NCI-H146 treated with DMSO at 0.1 percent for 48 hours (cell line): ENCODE results near the gene PAQR3.
A peak's percentile ranks its signal among the peaks of the same experiment; 100 is the strongest.

ENCODE experiments used
- DNase-seq: peaks from one replicate; lab custom pipeline; 2025; ENCODE audit not compliant: unreplicated experiment; lab: John Stamatoyannopoulos, UW

The PAQR3 gene, protein sequence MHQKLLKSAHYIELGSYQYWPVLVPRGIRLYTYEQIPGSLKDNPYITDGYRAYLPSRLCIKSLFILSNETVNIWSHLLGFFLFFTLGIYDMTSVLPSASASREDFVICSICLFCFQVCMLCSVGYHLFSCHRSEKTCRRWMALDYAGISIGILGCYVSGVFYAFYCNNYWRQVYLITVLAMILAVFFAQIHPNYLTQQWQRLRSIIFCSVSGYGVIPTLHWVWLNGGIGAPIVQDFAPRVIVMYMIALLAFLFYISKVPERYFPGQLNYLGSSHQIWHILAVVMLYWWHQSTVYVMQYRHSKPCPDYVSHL

DNA sequence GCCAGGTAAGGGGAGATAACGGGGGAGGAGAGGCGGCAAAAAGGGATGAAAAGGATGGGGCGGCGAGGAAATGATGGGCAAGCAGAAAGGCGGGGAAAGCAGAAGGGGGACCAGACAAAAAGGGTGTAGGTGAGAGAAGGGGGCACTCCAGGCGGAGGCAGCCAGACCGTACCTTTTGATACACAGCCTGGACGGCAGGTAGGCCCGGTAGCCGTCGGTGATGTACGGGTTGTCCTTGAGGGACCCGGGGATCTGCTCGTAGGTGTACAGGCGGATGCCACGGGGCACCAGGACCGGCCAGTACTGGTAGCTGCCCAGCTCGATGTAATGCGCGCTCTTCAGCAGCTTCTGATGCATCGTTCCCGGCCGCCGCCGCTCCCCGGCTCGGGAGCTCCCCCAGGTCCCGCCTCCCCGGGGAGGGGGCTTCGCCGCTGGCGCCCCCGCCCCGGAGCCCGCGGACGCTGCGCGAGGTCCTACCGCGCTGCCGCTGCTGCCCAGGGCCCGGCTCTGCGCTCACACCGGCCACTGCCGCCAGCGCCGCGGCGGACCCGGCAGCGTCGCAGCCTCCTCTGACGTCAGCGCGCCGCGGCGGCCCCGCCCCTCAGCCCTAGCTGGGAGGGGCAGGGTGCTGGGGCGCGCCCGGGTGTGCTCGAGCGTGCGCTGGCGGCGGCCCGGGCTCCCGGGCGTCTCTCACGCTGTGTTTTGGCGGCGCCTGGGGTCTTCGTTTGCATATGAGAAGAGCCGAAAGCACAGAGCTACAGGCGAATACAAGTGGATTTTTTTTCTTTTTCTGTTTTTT lies at the start of gene PAQR3:
TSS of gene PAQR3 (minus strand) at position 571 of the 799 bp plus-strand sequence. CDS start at position 357, 214 bp downstream.
- peak; percentile 75 for DNase-seq

DNA sequence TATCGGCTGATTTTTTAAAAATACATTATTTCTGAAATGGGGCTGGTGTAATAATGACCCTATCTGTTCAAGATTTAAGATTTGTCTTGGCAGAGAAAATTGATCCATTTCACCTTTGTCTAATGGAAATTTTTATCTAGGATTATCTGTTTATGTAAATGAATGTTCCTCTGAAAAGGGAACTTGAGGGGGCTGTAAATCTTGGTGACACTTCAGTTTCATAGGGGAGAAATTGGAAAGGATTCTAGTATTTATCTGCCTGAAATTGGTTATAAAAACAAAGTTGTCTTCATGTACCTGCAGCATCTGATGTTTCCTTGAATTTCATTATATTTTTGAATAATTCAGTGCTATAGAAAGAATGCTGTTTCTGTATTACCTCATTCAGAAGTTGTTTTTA lies 48.4 kb upstream of the PAQR3 start:
- DNase-seq, result no peak

DNA sequence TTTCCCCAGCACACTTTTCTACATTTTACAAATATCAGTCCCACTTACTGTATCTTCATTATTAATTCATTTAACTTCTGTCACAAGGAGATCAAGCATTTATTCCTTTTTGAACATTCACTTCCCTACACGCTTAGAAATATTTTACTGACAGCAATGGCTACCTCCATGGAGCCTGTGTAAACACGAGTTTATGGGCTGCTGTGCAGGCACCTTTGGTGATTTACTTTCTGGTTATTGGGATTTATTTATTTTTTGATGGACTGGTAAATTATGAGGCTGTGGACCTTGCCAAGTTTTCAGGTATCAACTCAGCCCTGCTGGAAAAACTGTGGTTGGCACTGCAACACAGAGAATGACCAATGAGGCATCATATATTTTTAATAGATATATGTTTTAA lies 45.4 kb upstream of the PAQR3 start:
- DNase-seq, result no peak

DNA sequence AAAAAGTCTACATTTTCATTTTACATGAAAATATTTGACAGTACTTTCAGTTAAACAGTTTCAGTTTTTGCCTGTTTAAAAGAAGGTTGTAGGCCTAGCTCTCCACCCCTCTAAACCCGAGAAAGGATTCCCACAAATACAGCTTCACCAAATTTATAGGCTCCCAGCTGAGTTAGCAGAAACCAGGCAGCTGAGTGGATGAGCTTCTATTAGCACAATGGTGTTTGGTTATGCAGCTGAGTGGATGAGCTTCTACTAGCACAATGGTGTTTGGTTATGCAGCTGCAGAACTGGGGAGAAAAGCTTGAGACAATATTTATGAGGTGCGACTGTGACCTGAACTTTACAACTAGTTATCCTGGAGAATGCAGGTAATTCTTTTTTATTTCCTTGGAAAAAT lies 36.6 kb upstream of the PAQR3 start:
- DNase-seq, result peak; percentile 21

DNA sequence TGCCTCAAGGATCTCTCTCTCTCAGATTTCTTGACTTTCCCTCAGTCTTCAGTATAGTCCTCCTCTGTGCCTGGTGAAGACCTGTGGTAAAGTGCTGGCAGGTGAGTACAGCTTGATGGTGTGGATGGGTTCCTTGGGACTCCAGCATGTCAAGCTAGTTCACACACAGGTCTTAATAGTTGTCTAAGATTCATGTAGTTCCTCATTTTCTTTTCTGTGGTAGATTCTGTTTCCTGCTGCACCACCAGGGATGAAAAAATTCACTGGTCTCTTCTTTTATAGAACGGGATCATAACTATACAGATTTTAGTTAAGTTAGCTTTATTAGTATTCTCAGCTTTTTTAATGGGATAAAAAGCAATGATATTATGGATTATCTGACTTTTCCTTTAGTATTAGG lies 32.5 kb upstream of the PAQR3 start:
- no peak for DNase-seq

DNA sequence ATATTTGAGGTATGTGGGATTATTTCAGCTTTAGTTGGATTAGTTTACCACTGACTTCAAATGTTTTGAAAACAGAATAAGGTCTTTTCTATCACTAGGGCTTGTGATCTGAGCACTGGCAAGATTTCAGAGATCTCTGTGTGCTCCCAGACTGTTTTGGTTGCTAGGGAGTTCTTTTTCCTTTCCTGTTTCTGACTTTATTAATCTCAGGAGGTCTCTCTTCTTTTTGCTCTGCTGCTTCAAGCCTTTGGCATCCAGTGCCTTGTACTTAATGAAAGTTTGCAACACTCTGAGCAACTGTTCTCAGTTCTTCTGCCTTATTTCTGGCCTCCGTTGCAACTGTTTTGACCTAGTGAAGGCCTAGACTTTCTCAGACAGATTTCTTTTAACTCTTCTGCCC lies 32.1 kb upstream of the PAQR3 start:
- DNase-seq, result no peak

DNA sequence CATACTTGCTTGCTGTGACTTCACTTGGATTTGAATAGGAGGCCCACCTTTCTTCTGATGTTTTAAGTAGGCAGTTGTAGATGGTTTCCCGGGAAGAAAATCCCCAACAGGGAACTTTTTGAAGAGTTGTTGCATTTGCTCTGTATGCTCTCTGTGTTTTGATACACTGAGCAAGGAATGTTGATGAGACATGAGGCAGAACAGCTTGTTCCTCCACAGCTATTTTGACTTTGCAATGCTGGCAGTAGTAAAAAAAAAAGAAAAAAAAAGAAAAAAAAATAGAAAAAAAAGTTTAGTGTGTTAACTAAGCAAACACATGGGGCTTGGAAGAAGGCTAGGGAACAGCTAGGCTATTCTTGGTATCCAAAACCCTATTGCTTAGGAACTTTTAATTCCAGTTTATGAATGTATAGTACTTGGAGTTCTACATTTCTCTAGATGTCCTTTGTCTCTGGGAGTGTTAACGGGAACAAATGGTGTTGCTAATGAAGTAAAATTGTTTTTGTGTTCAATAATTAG lies 23.4 kb upstream of the PAQR3 start:
- DNase-seq, result no peak

DNA sequence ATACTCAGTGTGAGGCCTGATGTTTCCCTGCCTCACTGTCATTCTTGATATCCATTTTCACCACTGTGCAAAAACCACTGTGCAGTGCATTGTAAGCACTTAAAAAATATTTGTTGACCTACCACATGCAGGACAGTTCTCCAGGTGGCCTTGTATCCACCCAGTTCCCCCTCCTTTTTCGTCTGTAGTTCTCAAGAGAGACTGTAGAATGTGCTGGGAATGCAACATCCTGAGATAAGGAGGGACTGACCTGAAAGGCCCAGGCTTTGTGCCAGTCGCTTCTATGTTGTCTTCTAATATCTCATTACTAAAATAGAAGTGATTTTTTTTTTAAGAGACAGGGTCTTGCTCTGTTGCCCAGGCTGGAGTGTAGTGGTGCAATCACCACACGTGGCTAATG lies 21.7 kb upstream of the PAQR3 start:
- no peak for DNase-seq

DNA sequence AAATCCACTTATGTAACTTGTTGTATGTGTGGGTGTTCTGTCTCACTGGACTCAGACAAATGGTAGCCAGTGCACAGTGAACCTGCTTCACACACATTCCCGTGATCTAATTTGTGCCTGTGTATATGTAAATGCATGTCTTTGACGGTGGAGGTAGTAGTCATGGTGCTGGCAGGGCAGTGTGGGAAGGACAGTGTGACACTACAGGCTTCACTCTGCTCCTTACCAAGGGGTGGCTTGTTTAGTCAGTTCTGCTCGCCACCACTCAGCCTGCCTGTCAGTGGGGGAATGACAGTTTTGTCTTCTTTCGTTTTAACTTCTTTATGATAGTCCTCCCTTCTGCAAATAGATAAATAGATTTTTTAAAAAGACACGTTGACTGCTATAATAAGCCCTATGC lies 17.7 kb upstream of the PAQR3 start:
- DNase-seq, result no peak

DNA sequence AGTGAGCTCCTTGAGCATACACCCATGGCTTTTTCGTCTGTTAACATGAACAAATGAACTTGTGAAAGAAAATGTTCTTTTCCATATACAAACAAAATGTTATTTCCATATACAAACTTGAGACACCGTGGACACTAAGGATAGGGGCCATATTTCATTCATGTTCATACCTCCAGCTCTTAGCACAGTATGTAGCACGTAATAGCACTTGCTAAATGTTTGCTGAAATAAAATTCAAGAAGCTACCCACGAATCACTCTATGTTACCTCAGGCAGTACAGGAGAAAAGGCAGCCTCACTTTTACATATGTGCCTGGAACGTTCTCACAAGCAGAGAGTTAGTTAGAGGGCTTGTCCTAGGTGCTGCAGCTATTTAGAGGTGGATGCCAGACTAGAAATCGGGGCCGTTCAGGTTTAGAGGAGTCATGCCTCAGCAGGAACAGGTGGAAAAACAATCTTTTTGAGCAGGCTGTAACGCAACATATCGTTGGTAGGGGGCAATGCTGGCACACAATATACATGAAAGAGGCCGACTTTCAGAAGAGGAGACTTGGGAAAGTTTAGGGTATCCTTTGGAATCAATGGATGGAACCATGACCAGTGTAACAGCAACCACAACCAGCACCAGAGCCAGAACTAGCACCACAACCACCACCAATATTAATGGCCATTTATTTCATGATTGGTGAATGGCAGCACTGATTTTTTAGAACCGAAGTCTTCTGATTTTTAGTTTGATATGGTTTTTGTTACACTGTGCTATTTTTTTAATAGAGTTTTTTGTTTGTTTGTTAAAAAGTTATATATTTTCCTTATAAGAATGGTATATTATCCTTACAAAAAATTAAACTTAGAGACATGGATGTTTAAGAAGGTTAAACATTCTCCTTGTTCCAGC lies 14.8 kb upstream of the PAQR3 start:
- peak; percentile 41 for DNase-seq

DNA sequence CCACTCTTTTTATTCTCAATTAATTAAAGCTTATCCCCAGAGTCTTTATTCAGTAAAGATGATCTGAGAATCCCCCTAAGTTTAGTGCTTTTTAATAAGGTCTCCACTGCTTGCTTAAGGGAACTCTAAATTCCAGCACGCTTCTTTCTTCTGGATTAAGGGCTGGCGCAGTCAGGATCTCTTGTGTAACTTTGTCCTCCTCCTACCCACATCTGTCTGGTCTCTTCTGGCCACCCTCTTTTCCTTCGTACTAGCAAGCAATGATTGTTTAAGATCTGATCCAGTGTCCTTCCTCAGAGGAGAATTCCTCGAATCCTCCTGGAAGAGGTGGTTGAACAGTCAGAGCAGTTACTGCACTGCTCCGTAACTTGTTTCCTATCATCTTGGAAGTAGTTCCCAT lies 14.0 kb upstream of the PAQR3 start:
- no peak for DNase-seq

DNA sequence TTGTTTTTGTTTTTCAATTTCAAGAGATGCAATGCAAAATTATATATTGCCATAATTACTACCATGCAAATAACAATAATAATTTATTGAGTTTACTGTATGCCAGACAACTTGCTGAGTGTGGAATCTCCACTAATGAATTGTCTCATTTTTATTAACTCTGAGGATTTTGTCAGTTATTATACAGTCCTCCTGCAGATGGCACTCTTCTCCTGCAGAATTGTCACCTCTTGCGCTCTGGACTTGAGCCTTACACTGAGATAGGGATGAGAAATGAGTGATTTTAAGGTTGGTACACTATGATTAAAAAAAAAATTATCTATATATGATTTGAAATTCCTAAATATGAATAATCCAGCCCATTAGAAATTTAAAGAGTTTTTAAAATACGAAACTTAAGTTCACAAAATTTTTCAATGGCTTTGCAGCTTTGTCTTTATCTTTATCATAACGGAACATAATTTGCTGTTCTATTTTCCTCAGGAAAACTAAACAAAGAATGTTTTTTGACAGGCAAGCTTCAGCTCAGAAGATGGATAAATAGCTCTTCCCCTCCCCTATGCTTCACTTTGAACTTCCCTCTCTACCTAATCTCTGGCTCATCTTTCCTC lies 12.7 kb upstream of the PAQR3 start:
- peak; percentile 17 for DNase-seq

DNA sequence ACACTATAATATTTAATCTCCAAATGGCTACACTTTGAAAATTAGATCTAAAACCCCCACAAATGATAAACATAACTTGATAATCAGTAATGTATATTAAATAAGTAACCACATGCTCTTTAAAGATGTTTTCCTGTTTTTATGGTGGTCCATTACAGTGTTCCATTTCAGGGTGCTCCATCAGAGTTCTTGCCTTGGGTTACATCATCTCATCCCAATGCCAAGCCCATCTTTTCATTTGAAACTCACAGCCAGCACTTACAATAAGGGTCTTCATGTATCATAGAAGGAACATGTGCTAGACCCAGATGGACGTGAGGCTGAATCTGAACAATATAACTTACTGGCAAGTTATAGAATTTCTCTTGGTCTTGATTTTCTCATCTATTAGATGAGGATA lies 10.5 kb upstream of the PAQR3 start:
- no peak for DNase-seq

DNA sequence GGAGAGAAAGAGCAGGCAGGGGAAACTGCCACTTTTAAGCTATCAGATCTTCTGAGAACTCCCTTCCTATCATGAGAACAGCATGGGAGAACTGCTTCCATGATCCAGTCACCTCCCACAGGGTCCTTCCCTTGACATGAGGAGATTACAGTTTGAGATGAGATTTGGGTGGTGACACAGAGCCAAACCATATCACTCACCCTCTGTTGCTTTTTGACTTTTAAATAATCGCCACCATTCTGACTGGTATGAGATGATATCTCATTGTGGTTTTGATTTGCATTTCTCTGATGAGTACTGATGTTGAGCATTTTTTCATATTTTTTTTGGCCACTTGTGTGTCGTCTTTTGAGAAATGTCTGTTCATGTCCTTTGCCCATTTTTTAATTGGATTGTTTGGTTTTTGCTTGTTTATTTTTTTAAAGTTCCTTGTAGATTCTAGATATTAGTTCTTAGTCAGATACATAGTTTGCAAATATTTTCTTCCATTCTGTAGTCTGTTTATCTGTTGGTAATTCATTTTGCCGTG lies 6.5 kb upstream of the PAQR3 start:
- no peak for DNase-seq

DNA sequence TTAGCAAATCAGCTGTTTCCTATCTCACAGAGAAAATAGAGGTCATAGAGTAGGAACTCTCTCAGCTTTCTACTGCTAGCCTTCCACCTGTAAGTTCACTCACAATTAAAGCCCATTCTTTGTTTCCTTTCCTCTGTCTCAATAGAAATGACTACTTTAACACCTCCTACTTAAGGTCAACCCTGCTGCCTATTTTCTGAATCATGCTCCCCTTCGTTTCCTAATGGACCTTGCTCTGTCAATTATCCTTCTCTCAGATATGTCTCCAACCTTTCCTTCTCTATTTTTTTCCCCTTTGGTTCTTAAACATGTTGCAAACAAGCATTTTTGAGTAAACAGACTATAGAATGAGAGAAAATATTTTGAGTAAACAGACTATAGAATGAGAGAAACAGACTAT lies 5.1 kb upstream of the PAQR3 start:
- DNase-seq, result no peak

DNA sequence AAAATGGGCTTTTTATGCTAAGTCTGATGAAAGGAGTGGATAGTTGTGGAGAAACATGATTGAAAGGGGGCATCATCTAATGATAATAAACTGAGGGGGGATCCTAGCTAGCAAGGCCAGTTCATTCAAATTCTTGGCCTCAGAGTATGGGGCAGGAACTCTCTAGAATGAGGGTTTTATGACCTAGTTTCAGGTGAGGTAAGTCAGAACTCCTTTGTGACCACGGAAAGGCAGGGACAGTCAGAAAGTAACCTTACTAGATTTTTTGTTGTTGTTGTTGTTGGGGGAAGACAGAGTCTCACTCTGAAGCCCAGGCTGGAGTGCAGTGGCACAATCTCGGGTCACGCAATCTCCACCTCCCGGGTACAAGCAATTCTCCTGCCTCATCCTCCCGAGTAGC lies 1.5 kb upstream of the PAQR3 start:
- DNase-seq, result no peak

DNA sequence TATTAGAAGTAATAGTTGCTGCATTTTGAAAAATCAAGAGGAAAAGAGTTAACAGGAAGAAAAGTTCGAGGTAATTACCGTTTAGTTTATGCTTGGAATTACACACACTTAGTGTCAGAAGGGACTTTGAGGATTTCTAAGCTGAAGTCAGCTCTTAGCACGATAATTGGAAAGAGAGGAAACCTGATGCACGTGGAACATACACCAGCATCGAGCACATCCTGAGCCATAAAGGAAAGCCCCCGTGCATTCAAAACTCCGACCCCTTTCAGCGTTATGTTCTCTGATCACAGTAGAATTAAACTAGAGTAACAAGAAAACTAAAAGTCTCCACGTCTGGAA lies 400 bp upstream of the PAQR3 start:
- DNase-seq, result peak; percentile 65

DNA sequence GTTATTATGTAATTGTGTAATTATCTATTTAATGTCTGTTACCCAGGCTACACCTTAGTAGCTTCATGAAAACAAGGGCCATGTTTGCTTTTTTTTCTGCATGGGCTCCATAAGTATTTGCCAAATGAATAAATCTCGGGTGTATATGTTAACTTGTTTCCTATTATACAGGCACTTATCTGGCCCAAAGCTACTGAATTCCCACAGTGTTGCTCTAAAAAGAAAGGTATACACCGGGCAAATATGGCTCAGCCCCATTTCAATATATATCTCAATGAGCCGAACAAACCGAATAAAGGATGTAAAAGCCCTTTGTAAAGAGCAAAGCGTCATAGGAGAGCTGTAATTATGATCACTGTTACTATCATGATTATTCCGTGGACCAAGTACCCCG lies 767 bp downstream of the PAQR3 start:
- no peak for DNase-seq

DNA sequence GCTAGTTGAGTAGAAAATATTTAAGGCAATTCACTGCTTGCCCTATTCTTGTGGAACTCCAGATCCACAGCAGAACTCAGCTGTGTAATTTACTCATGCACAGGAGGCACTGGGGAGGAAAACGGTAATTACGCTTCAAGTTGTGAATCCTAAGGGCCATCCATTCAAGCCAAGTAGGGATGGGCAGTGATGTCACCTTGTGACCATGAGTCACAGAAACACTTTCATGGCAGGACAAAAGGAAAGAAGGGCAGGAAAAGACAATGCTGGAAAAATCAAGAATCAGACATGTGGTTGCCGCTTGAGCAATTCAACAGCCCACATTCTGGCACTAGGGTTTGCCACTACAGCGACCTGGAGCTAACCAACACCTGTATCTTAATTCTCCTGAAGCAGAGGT lies 1.4 kb downstream of the PAQR3 start:
- peak; percentile 25 for DNase-seq

DNA sequence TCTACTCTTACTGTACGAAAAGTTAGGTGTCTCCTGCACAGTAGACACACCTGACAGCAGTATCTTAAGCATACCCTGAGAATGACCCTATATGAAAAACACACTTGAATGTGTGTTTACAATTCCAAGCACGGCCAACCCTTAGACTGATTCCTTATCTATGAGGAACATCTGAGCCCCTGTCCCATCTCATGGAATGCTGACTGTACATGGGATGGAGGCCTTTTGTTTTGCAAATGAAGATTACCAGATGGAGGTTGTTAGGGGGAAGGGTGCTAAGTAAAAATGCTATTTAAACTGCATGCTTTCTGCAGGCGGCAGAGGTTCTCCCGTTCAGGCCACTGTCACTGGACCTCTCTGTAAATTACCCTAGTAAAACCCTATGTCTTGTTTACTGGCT lies 2.2 kb downstream of the PAQR3 start:
- no peak for DNase-seq
